COR-L47 (cell line): ENCODE data around the gene DERL3.

Experiments used
- DNase-seq: peaks from one replicate; lab custom pipeline; 2025; lab: John Stamatoyannopoulos, UW

Gene DERL3

DNA sequence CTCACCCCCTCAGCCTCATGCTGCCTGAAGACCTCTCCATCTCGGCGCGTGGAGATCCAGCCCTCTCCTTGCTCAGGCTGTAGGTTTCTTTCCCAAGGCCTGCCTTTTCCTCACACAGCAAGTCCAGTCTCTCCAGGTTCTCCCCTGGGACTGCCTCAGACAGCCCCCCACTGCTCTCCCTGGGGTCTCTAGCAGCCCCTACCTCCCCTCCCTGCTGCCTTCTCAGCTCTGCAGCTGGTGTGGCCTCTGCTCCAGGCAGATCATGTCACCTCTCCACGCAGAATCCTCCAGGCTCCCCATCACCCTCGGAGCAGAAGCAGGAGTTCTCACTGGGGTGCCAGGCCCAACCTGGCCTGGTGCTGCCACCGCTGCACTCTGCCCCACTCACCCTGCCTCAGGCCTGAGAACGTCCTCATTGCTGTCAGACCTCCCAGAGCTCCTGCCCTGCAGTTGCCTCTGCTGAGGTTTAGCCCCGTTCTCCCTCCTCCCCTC, 36.9 kb downstream of the DERL3 start:
- no peak for DNase-seq

DNA sequence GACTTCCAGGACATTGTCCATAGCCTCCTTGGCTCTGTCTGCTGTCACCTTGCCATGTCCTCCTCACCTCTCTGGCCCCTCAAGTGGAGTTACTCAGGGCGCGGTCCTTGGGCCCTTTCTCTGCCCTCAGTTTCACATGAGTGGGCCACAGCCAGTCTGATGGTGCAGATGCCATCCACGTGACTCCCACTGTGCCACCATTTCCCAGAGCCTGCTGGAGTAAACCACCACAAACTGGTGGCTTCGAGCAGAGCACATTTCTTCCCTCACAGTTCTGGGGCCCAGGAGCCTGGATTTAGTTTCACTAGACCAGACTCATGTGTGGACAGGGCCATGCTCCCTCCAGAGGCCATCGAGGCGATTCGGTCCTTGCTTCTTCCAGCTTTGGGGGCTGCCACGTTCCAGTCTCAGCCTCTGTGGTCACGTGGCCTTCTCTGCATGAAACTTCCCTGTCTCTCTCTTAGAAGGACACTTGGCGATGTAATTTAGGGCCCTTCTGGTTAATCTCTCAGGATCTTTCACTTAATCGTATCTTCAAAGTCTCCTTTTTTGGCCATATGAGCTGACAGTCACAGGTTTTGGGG, 37.5 kb downstream of the DERL3 start:
- DNase-seq = no peak

DNA sequence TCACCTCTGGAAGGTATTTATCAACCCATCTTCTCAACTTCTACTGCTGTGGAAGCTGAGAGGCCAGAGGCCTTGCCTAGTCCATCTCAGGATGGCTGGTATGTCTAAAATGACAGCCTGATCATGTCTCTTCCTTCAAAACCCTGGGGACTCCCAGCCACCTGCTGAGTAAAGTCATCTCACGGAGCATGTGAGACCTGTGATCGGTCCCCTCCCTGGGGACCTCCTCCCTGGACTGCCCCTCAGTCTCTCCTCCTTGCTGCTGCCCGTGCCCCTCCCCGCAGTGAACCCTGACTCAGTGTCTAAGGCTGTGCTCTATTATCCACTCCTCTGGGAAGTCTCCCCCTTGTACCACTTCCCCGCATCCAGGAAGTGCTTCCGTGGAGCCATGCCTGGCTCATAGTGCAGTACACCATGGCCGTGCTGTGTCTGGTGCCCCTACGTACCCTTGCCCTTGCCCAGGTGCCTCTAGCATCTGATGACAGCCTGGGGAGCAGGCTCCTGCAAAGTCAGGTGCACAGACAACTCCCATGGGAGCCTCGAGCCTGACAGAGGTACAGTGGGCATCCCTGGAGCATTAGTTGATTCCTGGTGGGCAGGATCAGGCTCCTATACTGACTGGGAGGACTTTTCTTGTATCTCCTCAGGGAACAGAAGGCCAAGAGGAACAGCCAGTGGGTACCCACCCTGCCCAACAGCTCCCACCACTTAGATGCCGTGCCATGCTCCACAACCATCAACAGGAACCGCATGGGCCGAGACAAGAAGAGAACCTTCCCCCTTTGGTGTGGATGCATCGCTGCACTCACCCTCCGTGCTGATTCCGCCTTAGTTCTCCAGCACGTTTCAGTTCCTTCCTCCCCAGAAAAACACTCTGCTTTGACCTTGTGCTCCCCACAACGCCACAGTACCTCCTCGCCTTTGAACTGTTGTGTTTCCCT, 38.2 kb downstream of the DERL3 start:
- DNase-seq = no peak

DNA sequence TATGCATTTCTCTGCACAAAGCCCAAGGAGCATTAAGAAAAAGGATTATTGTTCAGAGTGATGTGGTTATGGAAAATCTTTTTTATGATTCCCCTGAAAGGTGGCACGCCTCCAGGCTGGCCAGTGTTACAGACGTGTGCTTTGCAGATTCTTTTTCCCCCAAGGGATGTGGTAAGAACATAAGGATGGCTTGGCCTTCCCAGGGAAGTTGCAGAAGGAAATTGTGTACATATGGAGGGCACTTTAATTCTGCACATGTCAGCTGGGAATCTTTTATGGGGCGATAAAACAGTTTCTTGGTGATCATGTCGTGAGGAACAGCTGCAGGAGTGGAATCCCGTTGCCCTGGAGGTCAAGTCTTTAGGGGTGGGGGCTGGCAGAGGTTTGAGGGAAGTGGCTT, 42.3 kb downstream of the DERL3 start:
- DNase-seq = no peak

DNA sequence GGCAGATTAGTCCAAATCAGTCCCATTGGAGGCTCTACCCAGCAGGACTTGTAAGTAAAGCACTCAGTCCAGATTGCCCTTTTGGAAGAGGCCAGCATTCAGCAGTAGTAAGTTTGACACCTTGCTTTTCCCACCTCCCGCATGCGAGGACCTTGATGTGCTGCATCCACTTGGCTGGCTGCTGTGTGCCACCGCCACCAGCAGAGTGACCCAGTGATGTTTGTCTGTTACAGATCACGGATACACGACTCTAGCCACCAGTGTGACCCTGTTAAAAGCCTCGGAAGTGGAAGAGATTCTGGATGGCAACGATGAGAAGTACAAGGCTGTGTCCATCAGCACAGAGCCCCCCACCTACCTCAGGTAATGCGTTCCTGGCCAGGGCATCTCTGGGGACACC, 45.5 kb downstream of the DERL3 start:
- no peak for DNase-seq

DNA sequence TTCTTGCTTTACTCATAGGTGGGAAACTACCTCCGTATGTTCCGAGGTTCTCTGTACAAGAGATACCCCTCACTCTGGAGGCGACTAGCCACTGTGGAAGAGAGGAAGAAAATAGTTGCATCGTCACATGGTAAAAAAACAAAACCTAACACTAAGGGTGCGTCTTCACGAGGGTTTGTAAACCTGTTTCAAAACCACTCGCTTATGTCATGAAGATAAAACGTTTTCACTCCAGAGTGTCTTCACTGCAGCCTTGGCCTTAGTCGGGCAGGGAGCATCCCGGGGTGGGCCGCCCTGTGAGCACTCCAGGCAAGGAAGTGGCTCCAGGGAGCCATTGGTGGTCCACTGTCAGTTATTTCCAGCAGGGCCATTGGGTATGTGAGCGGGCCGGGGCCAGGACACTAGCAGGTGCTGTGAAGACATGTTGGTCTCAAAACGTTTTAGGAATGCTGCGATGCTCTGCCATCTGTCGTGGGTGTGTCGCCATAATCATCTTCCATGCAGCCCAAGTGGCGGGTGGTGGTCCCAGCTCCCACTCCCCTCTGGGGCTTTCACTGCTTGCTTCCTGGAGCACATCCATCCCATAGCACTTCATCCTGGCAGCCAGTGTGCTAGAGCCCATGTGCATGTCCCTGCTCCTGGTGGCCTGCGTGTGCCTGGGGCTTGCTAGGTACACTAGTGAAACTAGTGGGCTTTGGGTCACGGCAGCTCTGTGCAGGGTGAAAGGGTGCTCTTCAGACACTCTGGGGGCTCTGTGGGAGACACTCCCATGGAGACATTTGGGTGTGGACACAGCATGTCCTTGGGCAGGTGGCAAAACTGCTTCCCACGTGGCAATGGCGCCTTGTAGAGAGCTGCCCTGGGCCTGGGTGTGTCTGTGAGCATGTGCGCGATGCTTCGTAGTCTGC, 46.8 kb downstream of the DERL3 start:
- DNase-seq = no peak

DNA sequence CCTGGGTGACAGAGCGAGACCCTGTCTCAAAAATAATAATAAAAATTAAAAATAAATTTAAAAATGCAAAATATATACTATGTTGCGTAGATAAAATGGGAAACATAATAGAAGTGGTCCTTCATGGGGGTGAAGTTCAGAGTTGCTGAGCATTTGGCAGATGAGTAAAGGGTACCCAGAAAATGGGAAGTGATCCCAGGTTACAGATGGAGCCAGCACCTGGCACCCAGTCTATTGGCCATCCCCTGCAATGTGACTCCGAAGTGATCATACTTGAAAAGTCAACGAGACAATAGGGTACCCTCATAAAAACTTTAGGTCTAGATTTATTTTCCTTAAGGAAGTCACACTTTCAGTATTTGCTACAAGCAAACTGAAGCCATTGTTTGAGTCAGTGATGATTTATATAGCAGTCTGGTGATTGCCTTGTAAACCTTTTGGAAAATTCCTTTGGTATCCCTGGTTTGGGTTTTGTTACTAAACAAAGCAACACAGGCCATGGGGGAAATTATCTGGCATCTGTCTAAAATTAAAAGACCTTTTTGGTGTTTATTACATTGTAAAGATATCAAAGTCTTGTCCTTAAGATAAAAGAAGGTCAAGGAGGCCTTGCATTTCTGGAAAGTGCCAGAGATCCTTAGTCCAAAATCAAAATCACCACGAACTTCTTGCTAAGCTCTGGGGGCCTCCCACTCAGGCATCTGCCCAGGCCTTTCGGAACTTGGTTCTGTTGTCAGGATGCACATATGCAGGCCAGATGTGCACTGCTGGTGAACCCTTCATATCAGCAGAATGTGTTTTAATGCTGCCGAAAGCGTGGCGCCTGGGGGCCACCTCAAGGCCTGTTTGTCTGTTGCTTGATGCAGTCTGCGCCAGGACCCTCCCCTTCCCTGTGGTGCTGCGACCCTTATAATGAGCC, 47.7 kb downstream of the DERL3 start:
- DNase-seq = no peak

DNA sequence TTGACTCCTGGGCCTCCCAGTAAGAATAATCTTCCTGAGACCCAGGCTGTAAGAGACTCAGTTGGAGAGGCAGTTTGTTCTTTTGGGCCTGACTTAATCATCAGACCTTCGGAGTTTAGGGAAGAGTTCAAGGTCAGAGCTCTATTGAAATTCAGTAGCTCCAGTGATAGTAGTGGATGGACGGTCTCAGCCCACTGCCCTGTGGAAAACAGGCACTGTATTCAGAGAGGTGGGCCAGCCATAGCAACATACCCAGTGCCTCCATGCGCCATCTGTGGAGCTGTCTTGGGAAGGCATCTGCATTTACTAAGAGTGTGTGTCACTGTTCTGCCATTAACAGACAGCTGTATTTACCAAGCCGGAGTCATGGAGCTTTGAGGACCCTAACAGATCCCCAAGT, 49.2 kb downstream of the DERL3 start:
- DNase-seq = peak; percentile 4

DNA sequence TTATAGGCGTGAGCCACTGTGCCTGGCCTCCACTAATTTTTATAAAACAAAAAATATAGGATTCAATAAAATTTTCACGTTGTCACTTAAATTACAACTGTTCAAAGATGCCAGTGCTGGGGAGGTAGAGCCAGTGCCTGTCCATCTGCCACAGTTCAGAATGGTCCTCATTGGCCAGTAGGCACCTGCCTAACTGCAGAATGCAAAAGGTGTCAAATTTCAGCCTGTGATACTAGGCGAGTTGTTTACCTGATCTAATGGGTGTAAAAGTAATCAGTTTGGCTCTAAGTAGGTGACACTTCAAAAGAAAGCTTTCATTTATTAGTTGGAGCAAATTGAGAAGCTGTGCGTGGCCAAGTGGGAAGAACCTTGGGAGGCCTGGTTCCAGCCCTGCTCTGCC, 49.7 kb downstream of the DERL3 start:
- peak; percentile 6 for DNase-seq

DNA sequence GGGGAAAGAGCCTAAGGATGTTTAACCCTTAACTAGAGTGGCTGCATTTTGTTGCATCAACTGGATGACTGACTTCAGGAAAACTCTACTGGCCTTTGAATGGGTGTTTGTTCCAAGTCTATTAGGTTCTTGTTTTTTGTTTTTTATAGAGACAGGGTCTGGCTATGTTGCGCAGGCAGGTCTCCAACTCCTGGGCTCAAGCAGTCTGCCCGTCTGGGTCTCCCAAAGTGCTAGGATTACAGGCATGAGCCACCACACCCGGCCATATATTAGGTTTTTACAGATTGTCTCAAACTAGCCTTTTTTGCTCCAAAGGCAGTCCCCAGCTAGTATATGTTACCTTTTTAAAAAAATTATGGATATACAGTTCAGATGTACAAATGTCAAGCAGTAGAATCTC, 50.9 kb downstream of the DERL3 start:
- DNase-seq = no peak

DNA sequence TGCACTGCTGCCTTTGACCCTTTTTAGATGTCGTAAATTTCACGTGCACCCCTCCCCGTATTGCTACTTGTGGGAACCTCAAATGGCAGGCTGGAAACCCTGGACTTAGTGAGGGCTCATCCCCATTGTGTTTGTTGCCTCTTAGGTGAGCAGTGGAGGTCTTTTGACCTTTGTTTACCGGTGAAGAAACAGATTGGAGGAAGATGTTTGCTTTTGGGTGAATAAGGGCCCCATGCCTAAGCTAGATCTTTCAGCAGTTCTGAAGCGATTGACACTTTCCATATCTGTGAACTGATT, 51.3 kb downstream of the DERL3 start:
- DNase-seq = no peak

DNA sequence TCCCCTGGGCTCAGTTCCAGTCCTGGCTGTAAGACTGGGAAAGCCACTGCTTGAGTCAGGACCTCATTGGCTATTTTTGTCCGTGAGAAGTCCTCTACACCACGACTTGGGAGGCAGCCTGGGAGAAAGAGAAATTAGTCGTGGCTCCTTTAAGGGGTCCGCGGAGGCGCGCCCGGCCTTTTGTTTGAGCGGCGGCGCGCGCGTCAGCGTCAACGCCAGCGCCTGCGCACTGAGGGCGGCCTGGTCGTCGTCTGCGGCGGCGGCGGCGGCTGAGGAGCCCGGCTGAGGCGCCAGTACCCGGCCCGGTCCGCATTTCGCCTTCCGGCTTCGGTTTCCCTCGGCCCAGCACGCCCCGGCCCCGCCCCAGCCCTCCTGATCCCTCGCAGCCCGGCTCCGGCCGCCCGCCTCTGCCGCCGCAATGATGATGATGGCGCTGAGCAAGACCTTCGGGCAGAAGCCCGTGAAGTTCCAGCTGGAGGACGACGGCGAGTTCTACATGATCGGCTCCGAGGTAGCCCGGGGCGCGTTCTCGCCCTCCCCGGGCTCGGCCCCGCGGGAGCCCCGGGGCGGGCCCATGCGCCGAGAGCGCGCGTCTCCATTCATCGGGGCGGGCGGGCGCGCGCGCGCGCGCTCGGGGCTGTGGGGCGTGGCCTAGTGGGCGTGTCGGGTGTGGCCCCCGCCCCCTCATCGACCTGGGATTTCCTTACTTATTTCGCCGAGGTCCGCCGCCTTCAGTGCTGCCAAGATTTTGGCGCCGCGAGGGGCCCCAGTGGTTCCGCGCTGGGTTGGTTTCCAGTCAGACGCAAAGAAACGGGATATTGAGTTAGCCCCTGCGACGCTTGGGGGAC, 51.8 kb downstream of the DERL3 start, which contains the start of gene SMARCB1:
Gene SMARCB1, plus strand, starts transcription at position 215 of the 848 bp plus-strand sequence. Its CDS starts 204 bp downstream, at position 419.
- peak; percentile 83 for DNase-seq

DNA sequence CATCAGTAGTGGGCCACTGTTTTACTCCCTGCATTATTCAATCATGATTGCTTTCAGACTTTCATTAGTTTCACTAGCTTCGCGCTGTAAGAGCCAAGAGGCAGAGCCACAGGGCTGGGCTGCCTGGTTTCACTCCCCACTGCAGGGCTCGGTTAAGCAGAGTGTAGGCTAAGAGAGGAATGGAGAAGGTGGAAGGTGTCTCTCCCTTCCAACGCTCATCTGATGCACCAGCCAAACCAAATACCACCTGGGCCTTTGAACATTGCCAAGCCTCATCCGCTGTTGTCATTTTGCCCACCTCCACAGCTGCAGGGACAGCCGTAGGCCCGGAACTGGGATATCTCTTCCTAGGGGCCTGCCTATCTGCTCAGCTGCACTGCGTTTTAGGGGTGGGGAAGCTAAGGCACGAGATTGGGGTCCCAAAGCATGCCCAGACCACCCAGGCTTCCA, 52.5 kb downstream of the DERL3 start:
- no peak for DNase-seq
